Endodermal cell (in vitro differentiated cells): ENCODE measurements around the gene SGPP2. TPM values are rescaled to one million over a fixed set of nuclear protein-coding genes. Genes with fewer than 3 reads are reported as not detected.

Experiments used
- DNase-seq: peaks from one replicate; pipeline ENCODE4 v3.0.0-alpha.2; 2017
- H3K27ac ChIP-seq: 2 replicates; pipeline ENCODE4 v1.5.1; 2013; ENCODE audit warnings: mild to moderate bottlenecking, low read depth, low read length, moderate library complexity
- H3K27me3 ChIP-seq: 2 replicates; pipeline ENCODE4 v1.6.1; 2013; ENCODE audit warnings: mild to moderate bottlenecking, low read length, moderate library complexity; ENCODE audit not compliant: insufficient read depth, control insufficient read depth, poor library complexity, severe bottlenecking
- H3K36me3 ChIP-seq: 2 replicates; pipeline ENCODE4 v1.7.0; 2013; ENCODE audit warnings: mild to moderate bottlenecking, low read length, moderate library complexity; ENCODE audit not compliant: control insufficient read depth, insufficient read depth
- H3K4me1 ChIP-seq: one replicate; pipeline ENCODE4 v1.7.0; 2013; ENCODE audit warnings: low read length; ENCODE audit not compliant: control insufficient read depth, insufficient read depth
- H3K4me3 ChIP-seq: 2 replicates; pipeline ENCODE4 v1.5.1; 2013; ENCODE audit warnings: mild to moderate bottlenecking, low read length, moderate library complexity
- H3K9ac ChIP-seq: 2 replicates; pipeline ENCODE4 v1.6.1; 2013; ENCODE audit warnings: mild to moderate bottlenecking, low read length, moderate library complexity; ENCODE audit not compliant: poor library complexity, severe bottlenecking; ENCODE audit errors: extremely low read depth
- H3K9me3 ChIP-seq: 2 replicates; pipeline ENCODE4 v1.6.1; 2013; ENCODE audit warnings: mild to moderate bottlenecking, low read length, moderate library complexity; ENCODE audit not compliant: control insufficient read depth
- H3K27ac Mint-ChIP-seq: 2 replicates; pipeline ENCODE4 v1.8.0; 2020; ENCODE audit warnings: mixed read lengths
- H3K27me3 Mint-ChIP-seq: 2 replicates; pipeline ENCODE4 v1.8.0; 2021; ENCODE audit warnings: mild to moderate bottlenecking, mixed read lengths; ENCODE audit not compliant: insufficient read depth
- H3K36me3 Mint-ChIP-seq: 2 replicates; pipeline ENCODE4 v1.8.0; 2020; ENCODE audit warnings: low read depth, mixed read lengths
- H3K4me1 Mint-ChIP-seq: 2 replicates; pipeline ENCODE4 v1.8.0; 2020; ENCODE audit warnings: mixed read lengths
- H3K4me3 Mint-ChIP-seq: 2 replicates; pipeline ENCODE4 v1.8.0; 2020; ENCODE audit warnings: mild to moderate bottlenecking, moderate library complexity, mixed read lengths
- H3K9me3 Mint-ChIP-seq: 2 replicates; pipeline ENCODE4 v1.8.0; 2020; ENCODE audit warnings: mild to moderate bottlenecking, mixed read lengths
- WGBS, 2 experiments: methylation state at CpG; one replicate each; pipeline versions ENCODE4 v1.1.5 to v1.1.7; 2013; ENCODE audit warnings: missing lambda C conversion rate in 2 of 2, mixed read lengths in 1 of 2; ENCODE audit not compliant: insufficient coverage in 1 of 2, insufficient read length in 1 of 2; 5-methylcytosine and 5-hydroxymethylcytosine counted together
- total RNA-seq, 2 donors: library from RNA; stranded (reverse); fragmentation: NEBNext Ultra II Directional in 1 of 2; extraction: Animal tissue kit (Norgen Biotek cat#: 25700) in 1 of 2; gene quantifications; 2 replicates in 1 of 2; 3 replicates in 1 of 2; pipeline ENCODE4 v1.2.1, GENCODE V29; 2021
- TF ChIP-seq, protein P1 (sequence below): fragments of 200-600 bp; sonication (generic); conservative IDR thresholded peaks from 2 replicates; pipeline ENCODE4 v1.5.0; 2021; ENCODE audit warnings: antibody characterized with exemption, mild to moderate bottlenecking

SGPP2 gene
- total RNA-seq, 2 donors from 2014 or later, result not detected

DNA sequence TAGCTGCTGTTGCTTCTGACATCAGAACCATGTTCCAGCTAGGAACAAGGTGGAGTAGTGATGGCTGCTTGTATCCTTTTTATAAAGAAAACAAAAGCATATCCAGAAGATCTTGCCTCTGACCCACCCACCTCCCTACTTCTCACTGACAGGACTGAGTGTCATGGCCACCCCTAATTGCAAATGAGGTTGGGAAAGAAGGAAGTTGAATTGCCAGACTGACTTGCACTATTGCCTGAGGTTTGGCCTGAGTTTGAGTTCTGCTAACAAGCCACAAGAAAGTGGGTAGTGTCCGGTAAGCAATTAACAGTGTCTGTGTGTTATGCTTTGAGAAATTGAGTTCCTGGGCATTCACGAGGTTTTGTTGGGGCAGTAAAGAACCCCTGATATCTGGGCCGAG, 22.8 kb downstream of the SGPP2 start:
- TF ChIP-seq, protein P1, sequence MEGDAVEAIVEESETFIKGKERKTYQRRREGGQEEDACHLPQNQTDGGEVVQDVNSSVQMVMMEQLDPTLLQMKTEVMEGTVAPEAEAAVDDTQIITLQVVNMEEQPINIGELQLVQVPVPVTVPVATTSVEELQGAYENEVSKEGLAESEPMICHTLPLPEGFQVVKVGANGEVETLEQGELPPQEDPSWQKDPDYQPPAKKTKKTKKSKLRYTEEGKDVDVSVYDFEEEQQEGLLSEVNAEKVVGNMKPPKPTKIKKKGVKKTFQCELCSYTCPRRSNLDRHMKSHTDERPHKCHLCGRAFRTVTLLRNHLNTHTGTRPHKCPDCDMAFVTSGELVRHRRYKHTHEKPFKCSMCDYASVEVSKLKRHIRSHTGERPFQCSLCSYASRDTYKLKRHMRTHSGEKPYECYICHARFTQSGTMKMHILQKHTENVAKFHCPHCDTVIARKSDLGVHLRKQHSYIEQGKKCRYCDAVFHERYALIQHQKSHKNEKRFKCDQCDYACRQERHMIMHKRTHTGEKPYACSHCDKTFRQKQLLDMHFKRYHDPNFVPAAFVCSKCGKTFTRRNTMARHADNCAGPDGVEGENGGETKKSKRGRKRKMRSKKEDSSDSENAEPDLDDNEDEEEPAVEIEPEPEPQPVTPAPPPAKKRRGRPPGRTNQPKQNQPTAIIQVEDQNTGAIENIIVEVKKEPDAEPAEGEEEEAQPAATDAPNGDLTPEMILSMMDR, result no peak
- Histone ChIP-seq H3K9me3 (no peaks in the 10 kb centered on the region), H3K4me3 (no peak overlapping the region), H3K36me3 (no peaks in the 10 kb centered on the region), H3K27ac (no peak overlapping the region), H3K4me1 (no peaks in the 10 kb centered on the region), H3K27me3 (peaks cover 16% of the 10 kb centered on the region), H3K9ac (no peak overlapping the region)
- no peak overlapping the region for H3K27ac Mint-ChIP-seq
- WGBS, 2 experiments, result 89 to 96% methylated on average over 3 of the region's 3 CpGs
- no peak overlapping the region for H3K4me3 Mint-ChIP-seq
- H3K4me1 Mint-ChIP-seq, result peaks cover 6% of the 10 kb centered on the region
- H3K27me3 Mint-ChIP-seq, result peaks cover 58% of the 10 kb centered on the region
- H3K9me3 Mint-ChIP-seq, result no peaks in the 10 kb centered on the region
- no peaks in the 10 kb centered on the region for H3K36me3 Mint-ChIP-seq
- DNase-seq, result no peak

DNA sequence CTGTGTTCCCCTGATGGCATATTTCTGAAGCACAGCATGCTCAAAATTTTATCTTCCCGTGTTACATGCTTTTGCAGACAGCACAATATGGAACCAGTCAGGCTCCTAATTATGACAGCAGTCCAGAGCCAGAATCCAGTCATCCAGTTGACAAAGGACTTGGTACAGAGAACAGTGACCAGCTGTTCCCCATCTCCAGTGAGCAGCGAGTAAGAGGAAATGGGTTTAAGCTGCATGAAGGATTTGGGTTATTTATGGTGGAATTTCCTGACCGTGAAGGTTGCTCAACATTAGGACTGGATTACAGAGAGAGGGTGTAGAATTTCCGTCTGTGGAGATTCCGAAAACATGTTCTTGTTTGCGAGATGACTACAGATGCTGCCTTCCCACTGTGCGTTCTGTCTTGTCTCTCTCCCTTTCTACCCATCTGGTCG, 24.4 kb downstream of the SGPP2 start:
- 88 to 96% methylated on average over 5 to 8 of the region's 8 CpGs for WGBS, 2 experiments
- H3K4me3 ChIP-seq, result no peak overlapping the region
- no peaks in the 10 kb centered on the region for H3K9me3 ChIP-seq
- DNase-seq, result no peak
- no peak overlapping the region for H3K27ac ChIP-seq
- Mint-ChIP-seq H3K4me3 (no peak overlapping the region), H3K9me3 (no peaks in the 10 kb centered on the region), H3K4me1 (peaks cover 13% of the 10 kb centered on the region), H3K36me3 (no peaks in the 10 kb centered on the region), H3K27me3 (peaks cover 48% of the 10 kb centered on the region), H3K27ac (no peak overlapping the region)
- no peaks in the 10 kb centered on the region for H3K36me3 ChIP-seq
- no peaks in the 10 kb centered on the region for H3K4me1 ChIP-seq
- peaks cover 16% of the 10 kb centered on the region for H3K27me3 ChIP-seq
- TF ChIP-seq, protein P1, result no peak
- H3K9ac ChIP-seq, result no peak overlapping the region

DNA sequence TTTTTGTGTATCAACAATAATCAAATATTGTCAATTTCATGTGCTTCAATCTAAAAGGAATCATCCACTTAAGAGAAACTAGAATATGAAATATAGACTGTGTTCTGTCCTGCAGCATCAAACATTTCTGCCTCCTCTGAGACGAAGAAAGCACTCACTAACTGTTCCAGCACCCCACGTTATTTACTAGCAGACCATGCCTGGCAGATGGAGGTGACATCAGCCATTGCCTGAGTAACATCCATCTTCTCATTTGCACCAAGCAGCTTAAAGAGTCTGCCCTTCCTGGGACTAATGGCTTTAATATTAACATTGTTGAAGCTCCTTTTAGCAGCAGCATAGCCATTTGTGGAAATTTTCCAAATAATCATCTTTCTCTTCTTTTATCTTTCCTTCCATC, 25.7 kb downstream of the SGPP2 start:
- H3K27ac Mint-ChIP-seq, result no peak overlapping the region
- no peaks in the 10 kb centered on the region for H3K9me3 Mint-ChIP-seq
- H3K36me3 Mint-ChIP-seq, result no peaks in the 10 kb centered on the region
- no peak overlapping the region for H3K9ac ChIP-seq
- peaks cover 16% of the 10 kb centered on the region for H3K27me3 ChIP-seq
- H3K4me3 Mint-ChIP-seq, result no peak overlapping the region
- TF ChIP-seq, protein P1, result no peak
- no peaks in the 10 kb centered on the region for H3K36me3 ChIP-seq
- 82 to 86% methylated on average over 2 of the region's 2 CpGs for WGBS, 2 experiments
- no peaks in the 10 kb centered on the region for H3K9me3 ChIP-seq
- DNase-seq, result no peak
- H3K4me1 ChIP-seq, result no peaks in the 10 kb centered on the region
- no peak overlapping the region for H3K4me3 ChIP-seq
- peaks cover 8% of the 10 kb centered on the region for H3K4me1 Mint-ChIP-seq
- H3K27ac ChIP-seq, result no peak overlapping the region
- H3K27me3 Mint-ChIP-seq, result peaks cover 48% of the 10 kb centered on the region
